NCI-H2107 (cell line): ENCODE results near the gene RCL1.
"Not testable (repeated sequence)": the region's sequence is repeated elsewhere in the genome, so short reads cannot be mapped to it uniquely, and the experiment has no call there.

Experiments
- DNase-seq: peaks from one replicate; lab custom pipeline; 2025; lab: John Stamatoyannopoulos, UW

Gene RCL1

GRCh38 chr9:4783191-4783590, 9.6 kb upstream of the RCL1 start:
- not testable (repeated sequence) for DNase-seq

GRCh38 chr9:4784403-4784802, 8.3 kb upstream of the RCL1 start:
- no peak for DNase-seq

GRCh38 chr9:4786599-4786998, 6.1 kb upstream of the RCL1 start:
- no peak for DNase-seq

GRCh38 chr9:4787876-4788275, 4.9 kb upstream of the RCL1 start:
- no peak for DNase-seq

GRCh38 chr9:4788703-4789102, 4.0 kb upstream of the RCL1 start:
- no peak for DNase-seq

DNA sequence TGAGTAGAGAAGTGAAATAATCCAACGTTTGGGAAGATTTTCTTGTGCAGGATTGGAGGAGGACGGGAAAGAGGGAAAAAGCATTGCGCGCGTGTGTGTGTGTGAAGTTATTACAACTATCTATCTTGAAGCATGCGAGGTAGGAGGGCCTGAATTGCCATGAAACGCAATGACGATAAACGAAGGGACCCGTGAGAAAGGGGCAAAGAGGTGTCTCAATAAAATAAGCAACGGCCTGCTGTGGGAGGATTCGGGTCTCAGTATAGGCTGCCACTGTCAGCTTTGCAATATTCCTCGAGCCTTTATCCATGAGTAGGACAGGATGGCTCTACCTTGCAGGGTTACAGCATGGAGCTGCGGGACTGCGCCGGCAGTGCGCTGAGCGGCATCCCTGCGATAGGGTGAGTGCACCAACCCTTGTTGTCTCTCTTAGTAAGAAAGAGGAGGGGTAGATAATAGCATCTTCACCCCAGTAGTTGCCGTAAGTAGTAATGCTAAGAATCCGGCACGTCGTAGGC, 631 bp upstream of the RCL1 start:
- no peak for DNase-seq

DNA sequence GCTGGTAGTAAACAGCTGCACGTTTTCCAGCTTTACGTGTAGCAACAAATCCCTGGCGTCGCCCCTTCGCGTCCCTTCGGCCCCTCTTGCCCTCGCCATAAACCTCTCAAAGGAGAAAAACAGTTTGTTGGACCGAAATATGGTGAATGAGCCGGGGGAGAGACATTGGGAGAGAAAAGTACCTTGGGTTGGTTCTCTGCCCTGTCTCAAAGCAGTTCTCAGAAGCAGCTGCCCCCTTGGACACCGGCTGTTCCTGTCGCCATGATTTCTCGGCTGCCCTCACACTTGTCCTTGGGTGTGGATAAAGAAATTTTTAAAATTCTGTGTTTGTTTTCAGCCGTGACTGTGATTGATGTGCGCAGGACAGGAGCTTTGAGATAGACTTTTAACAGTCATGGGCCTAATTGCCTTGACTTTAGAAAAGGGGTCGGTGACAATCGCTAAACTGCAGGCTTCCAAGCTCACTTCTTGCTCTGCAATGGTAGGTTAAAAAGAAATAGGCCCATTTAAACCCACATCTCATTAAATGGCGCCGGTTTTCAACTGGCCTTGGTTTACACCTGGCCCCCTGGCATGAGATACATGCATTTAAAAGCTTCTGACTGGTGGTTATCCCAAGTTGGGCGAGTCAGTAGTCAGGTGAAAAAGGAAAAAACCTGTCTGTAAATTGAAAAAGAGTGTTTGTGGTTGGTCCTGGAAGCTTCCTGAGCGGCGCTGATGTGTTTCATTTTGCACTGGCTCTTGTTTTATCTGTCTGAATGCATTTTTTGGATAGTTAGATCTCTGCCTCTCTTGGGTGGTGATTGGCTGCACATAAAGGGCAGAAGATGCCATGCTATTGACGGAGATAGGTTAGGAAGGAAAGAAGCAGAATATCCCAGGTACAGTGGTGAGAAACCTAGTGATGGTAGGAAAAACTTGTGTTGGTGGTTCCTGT, 983 bp downstream of the RCL1 start:
- DNase-seq: no peak

- no peak for DNase-seq
Observed at GRCh38 chr9:4794691-4795090, 1.9 kb downstream of the RCL1 start.

- not testable (repeated sequence) for DNase-seq
Observed at GRCh38 chr9:4795108-4795507, 2.4 kb downstream of the RCL1 start.

DNA sequence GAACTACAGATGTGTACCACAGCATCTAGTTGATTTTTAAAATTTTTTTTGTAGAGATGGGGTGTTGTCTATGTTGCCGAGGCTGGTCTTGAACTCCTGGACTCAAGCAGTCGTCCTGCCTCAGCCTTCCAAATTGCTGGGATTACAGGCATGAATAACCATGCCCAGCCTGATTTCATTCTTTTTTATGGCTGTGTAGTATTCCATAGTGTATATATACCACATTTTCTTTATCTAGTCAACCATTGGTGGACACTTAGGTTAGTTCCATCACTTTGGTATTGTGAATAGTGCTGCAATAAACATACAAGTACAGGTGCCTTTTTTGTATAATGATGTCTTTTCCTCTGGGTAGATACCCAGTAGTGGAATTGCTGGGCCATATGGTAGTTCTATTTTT, 3.8 kb downstream of the RCL1 start:
- DNase-seq: no peak

- DNase-seq: no peak
Observed at GRCh38 chr9:4796988-4797853, 4.5 kb downstream of the RCL1 start.

- DNase-seq: no peak
Observed at GRCh38 chr9:4797854-4798150, 5.1 kb downstream of the RCL1 start.

GRCh38 chr9:4798281-4799032, 5.7 kb downstream of the RCL1 start:
- DNase-seq: no peak

DNA sequence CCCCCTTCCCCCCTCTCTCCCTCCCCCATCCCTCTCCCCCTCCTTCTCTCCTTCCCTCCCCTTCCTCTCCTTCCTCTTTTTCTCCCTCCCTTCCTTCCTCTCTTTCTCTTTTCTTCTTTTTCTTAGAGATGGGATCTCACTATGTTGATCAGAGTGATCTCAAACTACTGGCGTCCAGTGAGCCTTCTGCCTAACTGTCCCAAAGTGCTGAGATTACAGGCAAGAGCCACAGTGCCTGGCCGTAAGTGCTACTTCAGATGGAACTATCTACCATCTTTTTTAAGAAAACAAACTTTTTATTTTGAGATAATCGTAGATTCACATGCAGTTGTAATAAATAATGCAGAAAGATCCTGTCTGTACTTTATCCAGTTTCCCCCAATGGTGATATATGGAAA, 6.3 kb downstream of the RCL1 start:
- DNase-seq: no peak

- DNase-seq: no peak
Observed at GRCh38 chr9:4799775-4800174, 7.0 kb downstream of the RCL1 start.

DNA sequence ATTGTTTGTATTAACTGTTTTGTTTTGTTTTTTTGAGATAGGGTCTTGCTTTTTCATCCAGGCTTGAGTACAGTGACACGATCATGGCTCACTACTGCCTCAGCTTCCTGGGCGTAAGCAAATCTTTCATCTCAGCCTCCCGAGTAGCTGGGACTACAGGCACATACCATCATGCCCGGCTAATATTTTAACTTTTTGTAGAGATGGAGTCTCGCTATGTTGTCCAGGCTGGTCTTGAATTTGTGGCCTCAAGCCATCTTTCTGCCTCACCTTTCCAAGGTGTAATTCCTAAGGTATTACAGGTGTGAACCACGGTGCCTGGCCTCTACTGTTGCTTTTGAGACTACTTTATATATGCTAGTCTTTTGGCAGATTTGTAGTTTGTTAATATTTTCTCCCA, 8.4 kb downstream of the RCL1 start:
- DNase-seq: no peak

GRCh38 chr9:4803670-4804530, 11.2 kb downstream of the RCL1 start:
- DNase-seq: no peak

DNA sequence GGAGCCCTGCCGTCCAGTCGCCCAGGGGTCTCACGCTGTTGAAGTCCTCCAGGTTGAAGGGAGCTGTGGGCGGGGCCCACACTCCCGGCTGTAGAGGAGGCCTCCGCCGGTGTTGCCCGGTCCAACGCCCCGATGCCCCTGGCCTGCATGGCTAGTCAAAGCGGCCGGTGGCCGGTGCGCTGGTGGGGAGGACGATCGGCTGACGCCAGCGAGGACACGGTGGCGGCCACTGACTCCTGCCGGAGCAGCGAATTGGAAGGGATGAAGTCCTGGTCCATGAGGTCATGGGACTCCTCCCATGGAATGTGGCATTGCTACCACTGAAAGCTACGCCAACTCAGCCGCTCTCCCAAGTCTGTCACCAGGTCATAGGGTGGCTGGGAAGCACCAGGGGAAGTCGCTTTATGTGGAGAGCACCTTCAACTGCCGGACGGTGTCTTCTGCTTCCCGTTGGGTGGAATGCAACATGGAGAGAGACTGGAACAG, 11.8 kb downstream of the RCL1 start:
- no peak for DNase-seq

GRCh38 chr9:4805191-4805918, 12.6 kb downstream of the RCL1 start:
- no peak for DNase-seq

GRCh38 chr9:4810565-4810964, 17.8 kb downstream of the RCL1 start:
- DNase-seq: no peak
